Mammary epithelial cell (primary cell): ENCODE results near the gene SLC25A11.

Source experiments
- EZH2 ChIP-seq: IDR thresholded peaks from 2 replicates; pipeline ENCODE4 v1.6.1; 2012; ENCODE audit warnings: low read length, inconsistent platforms, borderline replicate concordance
- TF ChIP-seq, protein P1 (sequence below), 2 donors: IDR thresholded peaks in 1 of 2; conservative IDR thresholded peaks in 1 of 2; 2 replicates each; pipeline ENCODE4 v1.5.1; 2011 to 2012; ENCODE audit warnings: inconsistent platforms in 2 of 2, low read length in 2 of 2, mild to moderate bottlenecking in 2 of 2, control low read depth in 1 of 2, low read depth in 1 of 2; ENCODE audit not compliant: insufficient read depth in 1 of 2; ENCODE audit errors: extremely low read depth in 1 of 2

- TF ChIP-seq, protein P1, sequence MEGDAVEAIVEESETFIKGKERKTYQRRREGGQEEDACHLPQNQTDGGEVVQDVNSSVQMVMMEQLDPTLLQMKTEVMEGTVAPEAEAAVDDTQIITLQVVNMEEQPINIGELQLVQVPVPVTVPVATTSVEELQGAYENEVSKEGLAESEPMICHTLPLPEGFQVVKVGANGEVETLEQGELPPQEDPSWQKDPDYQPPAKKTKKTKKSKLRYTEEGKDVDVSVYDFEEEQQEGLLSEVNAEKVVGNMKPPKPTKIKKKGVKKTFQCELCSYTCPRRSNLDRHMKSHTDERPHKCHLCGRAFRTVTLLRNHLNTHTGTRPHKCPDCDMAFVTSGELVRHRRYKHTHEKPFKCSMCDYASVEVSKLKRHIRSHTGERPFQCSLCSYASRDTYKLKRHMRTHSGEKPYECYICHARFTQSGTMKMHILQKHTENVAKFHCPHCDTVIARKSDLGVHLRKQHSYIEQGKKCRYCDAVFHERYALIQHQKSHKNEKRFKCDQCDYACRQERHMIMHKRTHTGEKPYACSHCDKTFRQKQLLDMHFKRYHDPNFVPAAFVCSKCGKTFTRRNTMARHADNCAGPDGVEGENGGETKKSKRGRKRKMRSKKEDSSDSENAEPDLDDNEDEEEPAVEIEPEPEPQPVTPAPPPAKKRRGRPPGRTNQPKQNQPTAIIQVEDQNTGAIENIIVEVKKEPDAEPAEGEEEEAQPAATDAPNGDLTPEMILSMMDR (conservative IDR thresholded peaks at IDR 0.05 in 1 of 2, IDR thresholded peaks at IDR 0.05 in 1 of 2; ENCODE audit: extremely low read depth in 1 of 2, insufficient read depth in 1 of 2, low read depth in 1 of 2, low read length in 2 of 2): no peak
- TF ChIP-seq EZH2: no peak
Measured at GRCh38 chr17:4920351-4921048, 19.3 kb downstream of the SLC25A11 start.
